ENCODE data around the gene UQCRH.

UQCRH gene

DNA sequence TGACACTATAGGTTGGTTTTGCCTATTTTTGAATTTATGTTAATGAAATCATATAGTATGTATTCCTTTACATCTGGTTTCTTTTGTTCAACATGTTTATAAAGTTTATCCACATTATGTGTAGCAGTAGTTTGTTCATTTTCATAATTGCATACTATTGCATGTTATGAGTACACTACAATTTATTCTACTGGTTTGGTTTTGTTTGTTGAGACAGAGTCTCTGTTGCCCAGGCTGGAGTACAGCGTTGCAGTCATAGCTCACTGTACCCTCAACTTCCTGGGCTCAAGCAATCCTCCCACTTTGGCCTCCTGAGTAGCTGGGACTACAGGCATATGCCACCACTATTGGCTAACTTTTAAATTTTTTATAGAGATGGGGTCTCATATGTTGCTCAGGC lies 34.9 kb upstream of the UQCRH start:
- no peak for DNase-seq (ENCODE audit: low read depth)
- no peak overlapping the region for H3K4me3 ChIP-seq (ENCODE audit: low read depth, low read length)
- TF ChIP-seq MYC (IDR thresholded peaks at IDR 0.05; ENCODE audit: low read depth, low read length) (no peak), POLR2A (IDR thresholded peaks at IDR 0.05; ENCODE audit: extremely low read depth, insufficient read length) (no peak)
- TF ChIP-seq, protein P1, sequence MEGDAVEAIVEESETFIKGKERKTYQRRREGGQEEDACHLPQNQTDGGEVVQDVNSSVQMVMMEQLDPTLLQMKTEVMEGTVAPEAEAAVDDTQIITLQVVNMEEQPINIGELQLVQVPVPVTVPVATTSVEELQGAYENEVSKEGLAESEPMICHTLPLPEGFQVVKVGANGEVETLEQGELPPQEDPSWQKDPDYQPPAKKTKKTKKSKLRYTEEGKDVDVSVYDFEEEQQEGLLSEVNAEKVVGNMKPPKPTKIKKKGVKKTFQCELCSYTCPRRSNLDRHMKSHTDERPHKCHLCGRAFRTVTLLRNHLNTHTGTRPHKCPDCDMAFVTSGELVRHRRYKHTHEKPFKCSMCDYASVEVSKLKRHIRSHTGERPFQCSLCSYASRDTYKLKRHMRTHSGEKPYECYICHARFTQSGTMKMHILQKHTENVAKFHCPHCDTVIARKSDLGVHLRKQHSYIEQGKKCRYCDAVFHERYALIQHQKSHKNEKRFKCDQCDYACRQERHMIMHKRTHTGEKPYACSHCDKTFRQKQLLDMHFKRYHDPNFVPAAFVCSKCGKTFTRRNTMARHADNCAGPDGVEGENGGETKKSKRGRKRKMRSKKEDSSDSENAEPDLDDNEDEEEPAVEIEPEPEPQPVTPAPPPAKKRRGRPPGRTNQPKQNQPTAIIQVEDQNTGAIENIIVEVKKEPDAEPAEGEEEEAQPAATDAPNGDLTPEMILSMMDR (IDR thresholded peaks at IDR 0.05; ENCODE audit: low read depth, low read length), result no peak
- TF ChIP-seq, protein P2, sequence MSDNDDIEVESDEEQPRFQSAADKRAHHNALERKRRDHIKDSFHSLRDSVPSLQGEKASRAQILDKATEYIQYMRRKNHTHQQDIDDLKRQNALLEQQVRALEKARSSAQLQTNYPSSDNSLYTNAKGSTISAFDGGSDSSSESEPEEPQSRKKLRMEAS (IDR thresholded peaks at IDR 0.05; ENCODE audit: low read depth, low read length), result no peak

DNA sequence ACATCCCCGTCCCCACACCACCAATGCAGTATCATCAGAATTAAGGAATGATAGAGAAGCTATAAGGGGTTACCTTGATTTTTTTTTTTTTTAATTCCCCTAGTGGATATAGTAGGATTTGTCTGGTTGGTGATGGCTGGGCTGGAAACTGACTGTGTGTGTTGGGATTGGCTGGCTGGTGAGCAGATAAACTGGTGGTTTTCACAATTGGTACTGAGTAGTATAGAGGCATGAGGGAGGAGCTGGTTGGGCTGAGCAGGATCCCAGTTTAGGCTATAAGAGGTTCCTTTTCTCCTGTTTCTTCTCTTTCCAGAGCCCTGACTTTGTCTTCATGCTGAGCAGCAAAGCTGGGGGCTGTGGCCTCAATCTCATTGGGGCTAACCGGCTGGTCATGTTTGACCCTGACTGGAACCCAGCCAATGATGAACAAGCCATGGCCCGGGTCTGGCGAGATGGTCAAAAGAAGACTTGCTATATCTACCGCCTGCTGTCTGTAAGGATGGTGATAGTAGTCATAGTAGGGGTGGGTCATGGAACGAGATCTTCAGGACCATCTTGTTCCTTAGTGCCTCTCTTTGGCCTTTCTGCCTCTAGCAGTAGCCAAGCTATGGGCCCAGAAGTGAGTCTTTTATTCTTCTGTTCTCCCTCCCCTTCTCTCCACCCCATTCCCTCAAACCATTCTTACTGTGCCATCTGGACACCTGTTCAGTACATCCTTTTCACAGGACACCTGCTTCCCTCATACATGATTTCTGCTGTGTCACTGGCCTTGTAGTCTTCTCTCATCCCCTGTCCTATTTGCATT lies 29.1 kb upstream of the UQCRH start:
- no peak for DNase-seq (ENCODE audit: low read depth)
- TF ChIP-seq, protein P1 (IDR thresholded peaks at IDR 0.05; ENCODE audit: low read depth, low read length), result no peak
- TF ChIP-seq, protein P2 (IDR thresholded peaks at IDR 0.05; ENCODE audit: low read depth, low read length), result no peak
- no peak for TF ChIP-seq MYC (IDR thresholded peaks at IDR 0.05; ENCODE audit: low read depth, low read length)
- TF ChIP-seq POLR2A (IDR thresholded peaks at IDR 0.05; ENCODE audit: extremely low read depth, insufficient read length), result no peak

DNA sequence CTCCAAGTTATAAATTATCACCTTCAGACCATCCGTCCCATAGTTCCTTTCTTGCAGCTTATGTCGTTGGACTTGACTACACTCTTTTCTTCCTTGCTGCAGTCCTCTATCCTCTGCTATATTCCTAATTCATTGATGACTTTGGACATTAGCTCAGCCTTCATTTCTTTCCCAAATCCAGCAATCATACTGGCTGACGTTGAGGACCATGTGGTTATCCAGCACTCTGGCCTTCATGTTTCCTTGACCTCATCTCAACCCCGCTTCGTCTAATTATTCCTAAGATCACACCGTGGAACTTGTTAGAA lies 28.5 kb upstream of the UQCRH start:
- H3K4me3 ChIP-seq (ENCODE audit: low read depth, low read length), result no peak overlapping the region
- TF ChIP-seq POLR2A (IDR thresholded peaks at IDR 0.05; ENCODE audit: extremely low read depth, insufficient read length), result no peak
- TF ChIP-seq, protein P2 (IDR thresholded peaks at IDR 0.05; ENCODE audit: low read depth, low read length), result no peak
- TF ChIP-seq MYC (IDR thresholded peaks at IDR 0.05; ENCODE audit: low read depth, low read length), result no peak
- TF ChIP-seq, protein P1 (IDR thresholded peaks at IDR 0.05; ENCODE audit: low read depth, low read length), result no peak
- no peak for DNase-seq (ENCODE audit: low read depth)

More for the DNA sequence above, 29.1 kb upstream of the UQCRH start:
- H3K4me3 ChIP-seq (ENCODE audit: low read depth, low read length), result no peak overlapping the region

DNA sequence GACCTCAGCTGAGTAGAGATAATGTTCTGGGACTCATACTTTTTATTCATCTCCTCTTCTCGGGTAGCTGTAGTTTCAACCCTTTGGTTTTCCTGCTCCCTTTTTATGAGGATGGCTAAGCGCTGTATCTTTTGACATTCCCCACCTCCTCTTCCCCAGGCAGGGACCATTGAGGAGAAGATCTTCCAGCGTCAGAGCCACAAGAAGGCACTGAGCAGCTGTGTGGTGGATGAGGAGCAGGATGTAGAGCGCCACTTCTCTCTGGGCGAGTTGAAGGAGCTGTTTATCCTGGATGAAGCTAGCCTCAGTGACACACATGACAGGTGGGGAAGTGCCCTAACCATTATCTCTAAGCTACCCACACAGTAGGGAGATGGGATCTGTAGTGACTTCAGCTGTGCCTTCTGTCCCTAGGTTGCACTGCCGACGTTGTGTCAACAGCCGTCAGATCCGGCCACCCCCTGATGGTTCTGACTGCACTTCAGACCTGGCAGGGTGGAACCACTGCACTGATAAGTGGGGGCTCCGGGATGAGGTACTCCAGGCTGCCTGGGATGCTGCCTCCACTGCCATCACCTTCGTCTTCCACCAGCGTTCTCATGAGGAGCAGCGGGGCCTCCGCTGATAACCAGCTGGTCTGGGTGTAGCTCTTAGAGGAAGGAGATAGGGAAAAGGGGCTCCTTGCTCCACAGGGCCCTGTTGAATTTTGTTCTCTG lies 25.7 kb upstream of the UQCRH start:
- DNase-seq (ENCODE audit: low read depth), result no peak
- TF ChIP-seq, protein P2 (IDR thresholded peaks at IDR 0.05; ENCODE audit: low read depth, low read length), result no peak
- TF ChIP-seq, protein P1 (IDR thresholded peaks at IDR 0.05; ENCODE audit: low read depth, low read length), result no peak
- TF ChIP-seq MYC (IDR thresholded peaks at IDR 0.05; ENCODE audit: low read depth, low read length) (no peak), POLR2A (IDR thresholded peaks at IDR 0.05; ENCODE audit: extremely low read depth, insufficient read length) (no peak)
- no peak overlapping the region for H3K4me3 ChIP-seq (ENCODE audit: low read depth, low read length)

DNA sequence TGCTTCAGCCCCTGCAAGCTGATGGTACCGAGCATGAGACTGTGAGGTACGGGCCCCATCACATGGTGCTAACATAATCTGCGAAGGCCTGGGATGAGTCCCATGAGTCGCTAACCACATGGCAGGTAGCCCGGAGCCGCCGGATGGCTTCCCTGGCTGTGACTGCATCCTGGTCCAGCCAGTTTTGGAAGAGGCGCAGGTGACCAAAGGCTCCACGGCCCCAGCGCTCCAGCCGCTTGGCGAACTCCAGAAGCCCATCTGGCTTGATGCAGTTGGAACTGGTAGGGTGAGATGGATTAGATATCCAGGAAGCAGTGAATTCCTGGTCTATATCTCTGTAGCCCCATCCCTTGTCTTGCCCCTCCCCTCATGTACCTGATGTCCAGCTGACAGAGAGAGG lies 24.7 kb upstream of the UQCRH start:
- TF ChIP-seq MYC (IDR thresholded peaks at IDR 0.05; ENCODE audit: low read depth, low read length), result no peak
- TF ChIP-seq, protein P1 (IDR thresholded peaks at IDR 0.05; ENCODE audit: low read depth, low read length), result no peak
- TF ChIP-seq POLR2A (IDR thresholded peaks at IDR 0.05; ENCODE audit: extremely low read depth, insufficient read length), result no peak
- TF ChIP-seq, protein P2 (IDR thresholded peaks at IDR 0.05; ENCODE audit: low read depth, low read length), result no peak
- DNase-seq (ENCODE audit: low read depth), result no peak
- H3K4me3 ChIP-seq (ENCODE audit: low read depth, low read length), result no peak overlapping the region
